GM12891 (cell line): ENCODE results near the gene PNPLA2.
A peak's percentile ranks its signal among the peaks of the same experiment; 100 is the strongest.

Experiments used
- DNase-seq: peaks from one replicate; pipeline ENCODE4 v3.0.0; 2011; ENCODE audit warnings: low spot score; ENCODE audit not compliant: insufficient read length
- FAIRE-seq: peaks from 2 replicates; lab custom pipeline; 2011; peaks lifted over from hg19 to GRCh38; lab: Jason Lieb, UNC
- PAX5 ChIP-seq: IDR thresholded peaks from 2 replicates; pipeline ENCODE4 v1.6.1; 2011; ENCODE audit warnings: low read length, moderate library complexity, mild to moderate bottlenecking; ENCODE audit not compliant: insufficient read depth, severe bottlenecking
- POLR2A ChIP-seq: IDR thresholded peaks from 2 replicates; pipeline ENCODE4 v1.6.1; 2011; ENCODE audit warnings: low read depth, low read length, control low read depth
- POLR2AphosphoS5 ChIP-seq: IDR thresholded peaks from 2 replicates; pipeline ENCODE4 v1.6.1; 2011; ENCODE audit warnings: low read depth, low read length, control low read depth
- POU2F2 ChIP-seq: IDR thresholded peaks from 2 replicates; pipeline ENCODE4 v1.6.1; 2011; ENCODE audit warnings: low read depth, mild to moderate bottlenecking, control low read depth, low read length, moderate library complexity
- SPI1 ChIP-seq: IDR thresholded peaks from 2 replicates; pipeline ENCODE4 v1.6.1; 2011; ENCODE audit warnings: low read depth, low read length, control low read depth
- TAF1 ChIP-seq: IDR thresholded peaks from 2 replicates; pipeline ENCODE4 v1.6.1; 2011; ENCODE audit warnings: low read depth, low read length, control low read depth

The PNPLA2 gene

DNA sequence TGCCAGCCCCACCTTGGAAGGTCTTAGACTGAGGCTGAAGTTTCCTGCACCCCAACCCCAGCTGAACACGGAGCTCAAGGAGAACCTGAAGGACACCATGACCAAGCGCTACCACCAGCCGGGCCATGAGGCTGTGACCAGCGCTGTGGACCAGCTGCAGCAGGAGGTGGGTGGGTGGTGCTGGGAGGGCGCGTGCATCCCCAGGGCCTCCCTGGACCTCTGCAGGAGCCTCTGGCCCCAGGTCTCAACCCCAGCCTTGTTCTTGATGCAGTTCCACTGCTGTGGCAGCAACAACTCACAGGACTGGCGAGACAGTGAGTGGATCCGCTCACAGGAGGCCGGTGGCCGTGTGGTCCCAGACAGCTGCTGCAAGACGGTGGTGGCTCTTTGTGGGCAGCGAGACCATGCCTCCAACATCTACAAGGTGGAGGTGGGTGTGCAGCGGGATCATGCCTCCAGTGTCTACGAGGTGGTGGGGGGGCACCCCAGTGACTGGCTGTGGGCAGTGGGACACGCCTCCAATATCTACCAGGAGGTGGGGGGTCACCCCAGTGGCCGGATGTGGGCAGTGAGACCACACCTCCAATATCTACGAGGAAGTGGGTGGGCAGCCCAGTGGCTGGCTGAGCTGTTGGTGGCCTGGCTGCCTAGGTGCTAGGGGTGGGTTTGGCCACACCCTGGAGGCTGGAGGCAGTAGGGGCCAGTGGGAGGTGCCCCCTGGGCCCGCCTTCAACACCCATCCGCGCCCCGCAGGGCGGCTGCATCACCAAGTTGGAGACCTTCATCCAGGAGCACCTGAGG, 18.7 kb downstream of the PNPLA2 start:
- no peak for DNase-seq
- FAIRE-seq, result no peak
- TF ChIP-seq POU2F2, result no peak
- TF ChIP-seq POLR2AphosphoS5, result peak; percentile 24; the same call in 1 of the 2 replicates
- TF ChIP-seq POLR2A, result no peak

DNA sequence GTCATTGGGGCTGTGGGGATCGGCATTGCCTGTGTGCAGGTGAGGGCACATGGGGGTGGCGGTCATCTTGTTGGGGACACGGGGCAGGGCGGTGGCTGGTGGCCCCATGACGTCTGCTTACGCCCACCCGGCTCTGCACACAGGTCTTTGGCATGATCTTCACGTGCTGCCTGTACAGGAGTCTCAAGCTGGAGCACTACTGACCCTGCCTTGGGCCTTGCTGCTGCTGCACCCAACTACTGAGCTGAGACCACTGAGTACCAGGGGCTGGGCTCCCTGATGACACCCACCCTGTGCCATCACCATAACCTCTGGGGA, 19.2 kb downstream of the PNPLA2 start:
- DNase-seq (no peak), FAIRE-seq (no peak)
- TF ChIP-seq POLR2A, result no peak
- TF ChIP-seq POU2F2, result no peak
- no peak for TF ChIP-seq PAX5
- no peak for TF ChIP-seq POLR2AphosphoS5
- TF ChIP-seq SPI1, result no peak
- TF ChIP-seq TAF1, result no peak

DNA sequence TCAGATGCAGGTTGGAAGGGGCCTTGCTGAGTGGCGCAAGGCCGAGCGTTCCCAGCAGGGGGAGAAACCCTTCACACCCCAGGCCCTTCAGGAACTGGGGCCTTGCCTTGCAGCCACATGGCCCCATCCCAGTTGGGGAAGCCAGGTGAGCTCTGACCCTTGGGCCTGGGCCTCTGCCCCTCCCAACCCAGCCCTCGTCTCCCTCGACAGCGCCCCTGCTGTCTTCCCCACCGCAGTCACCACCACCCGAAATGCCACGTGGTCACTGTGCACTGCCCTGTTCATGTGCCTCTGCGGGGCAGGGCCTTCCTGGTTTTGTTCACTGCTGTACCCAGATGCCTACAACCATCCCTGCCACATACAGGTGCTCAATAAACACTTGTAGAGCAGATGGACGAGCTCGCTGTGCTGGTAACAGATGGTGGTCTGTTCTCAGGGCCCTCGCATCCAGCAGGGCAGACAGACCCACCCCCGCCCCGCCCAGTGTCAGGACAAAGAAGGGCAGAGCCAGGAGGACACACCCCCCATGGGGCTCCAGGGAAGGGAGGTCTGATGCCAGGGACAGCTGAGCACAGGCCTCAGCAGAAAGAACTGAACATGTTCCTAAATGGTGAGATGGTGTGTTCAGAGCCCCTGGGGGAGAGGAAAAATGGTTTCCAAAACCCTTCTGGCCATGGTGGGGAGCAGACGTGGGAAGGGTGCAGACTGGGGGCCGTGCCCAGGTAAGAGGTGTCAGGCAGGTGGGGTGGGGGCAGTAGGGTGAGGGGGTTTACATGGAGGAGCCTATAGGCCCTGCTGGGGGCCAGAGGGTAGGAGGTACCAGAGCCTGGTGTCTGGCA, 19.9 kb downstream of the PNPLA2 start:
- FAIRE-seq, result no peak
- no peak for DNase-seq
- TF ChIP-seq SPI1 (no peak), TAF1 (no peak), PAX5 (no peak), POLR2AphosphoS5 (no peak; the same call in 1 of the 2 replicates), POU2F2 (no peak), POLR2A (peak; percentile 8; the same call in 1 of the 2 replicates)

DNA sequence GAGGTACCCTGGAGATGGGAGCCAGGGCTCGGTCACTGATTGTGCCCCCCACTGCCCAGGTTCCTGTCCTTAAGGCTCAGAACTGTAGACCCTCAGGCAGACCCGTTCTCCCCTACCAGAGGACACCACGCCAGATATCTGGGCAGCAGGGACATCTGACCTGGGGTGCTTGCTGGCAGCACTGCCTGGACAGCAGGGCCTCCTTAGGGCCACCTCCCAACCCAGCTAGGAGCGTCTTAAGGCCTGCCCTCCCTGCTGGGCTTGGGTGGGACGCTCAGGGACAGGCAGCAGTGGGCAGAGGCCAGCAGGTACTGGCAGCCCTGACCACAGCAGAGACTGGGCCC, 20.5 kb downstream of the PNPLA2 start:
- FAIRE-seq (no peak), DNase-seq (no peak)
- peak; percentile 51; the same call in 1 of the 2 replicates for TF ChIP-seq POLR2AphosphoS5
- TF ChIP-seq POU2F2, result no peak

DNA sequence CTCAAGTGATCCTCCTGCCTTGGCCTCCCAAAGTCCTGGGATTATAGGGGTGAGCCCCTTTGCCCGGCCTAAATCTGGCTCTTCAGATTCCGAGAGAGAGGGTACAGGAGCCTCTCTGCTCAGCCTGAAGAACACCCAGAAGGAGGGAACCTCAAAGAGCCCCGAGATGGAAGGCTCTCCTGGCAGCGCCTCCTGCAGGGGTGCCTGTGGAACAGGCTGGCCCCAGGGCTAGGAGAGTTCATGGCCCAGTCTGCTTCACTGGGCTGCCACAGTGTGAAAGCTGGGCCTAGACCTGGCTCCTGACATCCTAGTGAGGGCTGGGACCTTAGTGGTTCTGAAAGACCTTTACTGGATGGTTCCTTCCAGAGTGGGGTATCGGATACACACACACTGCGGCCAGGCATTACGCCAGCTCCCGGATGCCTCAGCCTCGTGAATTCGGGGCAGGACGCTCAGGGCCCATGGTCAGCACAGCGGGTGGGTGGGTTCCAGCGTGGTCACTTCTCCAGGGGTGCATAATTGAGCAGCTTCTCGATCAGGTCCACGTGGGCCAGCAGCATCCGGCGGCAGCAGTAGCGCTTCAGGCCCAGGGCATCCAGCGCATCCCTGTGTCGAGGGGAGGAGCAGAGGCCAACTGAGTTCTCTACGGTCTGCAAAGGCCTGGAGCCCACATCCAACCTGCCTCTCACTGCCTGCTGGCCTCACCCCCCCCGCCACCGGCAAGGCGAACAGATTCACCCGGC, 21.3 kb downstream of the PNPLA2 start:
- no peak for FAIRE-seq
- TF ChIP-seq SPI1 (no peak), TAF1 (no peak), PAX5 (no peak), POLR2AphosphoS5 (no peak), POU2F2 (no peak), POLR2A (no peak)
- DNase-seq, result no peak

DNA sequence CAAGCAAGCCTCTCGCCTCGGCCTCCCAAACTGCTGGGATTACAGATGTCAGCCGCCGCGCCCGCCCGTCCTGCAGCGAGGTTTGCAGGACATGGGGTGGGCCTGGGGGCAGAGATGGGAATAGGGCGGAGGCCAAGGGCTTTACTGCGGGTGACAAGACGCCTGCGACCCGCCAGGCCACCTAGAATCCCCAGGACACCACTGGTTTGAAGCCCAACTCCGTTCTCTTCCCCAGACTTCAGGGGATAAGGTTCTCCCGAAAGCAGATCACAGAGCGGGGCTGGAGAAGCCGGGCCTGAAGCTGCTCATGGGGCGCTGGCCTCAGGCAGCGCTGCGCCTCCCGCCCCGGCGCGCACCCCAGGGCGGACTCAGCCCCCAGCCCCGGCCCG, 23.3 kb downstream of the PNPLA2 start:
- TF ChIP-seq TAF1 (no peak), POLR2A (no peak), PAX5 (no peak), SPI1 (no peak), POLR2AphosphoS5 (no peak)
- DNase-seq, result no peak
- no peak for FAIRE-seq

DNA sequence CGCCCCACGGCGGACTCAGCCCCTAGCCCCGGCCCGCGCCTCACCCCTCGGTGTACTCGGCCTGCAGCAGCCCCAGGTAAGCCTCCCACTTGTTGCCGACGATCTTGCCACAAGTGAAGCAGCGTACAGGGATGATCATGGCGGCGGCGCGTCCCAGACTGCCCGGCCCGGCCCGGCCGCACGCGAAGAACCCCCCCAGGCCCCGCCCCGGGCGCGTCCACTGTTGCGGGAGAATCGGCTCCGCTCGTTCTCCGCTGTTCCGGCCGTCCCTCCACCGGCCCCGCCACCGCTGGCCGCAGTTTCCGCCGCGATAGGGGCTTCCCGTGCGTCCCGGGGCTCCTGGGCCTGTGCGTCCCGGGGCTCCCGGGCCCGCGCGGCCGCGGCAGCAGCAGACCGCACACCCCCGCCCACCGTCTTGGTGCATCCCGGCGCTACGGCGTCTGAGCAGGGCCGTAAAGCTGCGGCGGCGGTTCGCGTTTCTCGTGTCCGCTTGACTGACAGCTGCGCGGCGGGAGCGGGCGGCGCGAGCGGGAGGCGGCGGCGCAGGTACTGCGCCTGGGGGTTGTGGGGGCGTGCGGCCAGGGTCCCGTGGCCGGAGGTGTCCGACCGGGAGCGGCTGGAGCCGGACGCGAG, 23.8 kb downstream of the PNPLA2 start, which contains the start of the genes POLR2L and TSPAN4:
TSS of gene POLR2L (minus strand) at position 160 of the 633 bp plus-strand sequence. CDS start at position 139, 21 bp downstream.
TSS of gene TSPAN4 (plus strand) at position 483 of the 633 bp plus-strand sequence. CDS start 7,453 bp downstream, outside the sequence.
- peak; percentile 93 for TF ChIP-seq TAF1
- TF ChIP-seq SPI1, result no peak
- TF ChIP-seq POLR2AphosphoS5, result peak; percentile 98
- TF ChIP-seq POLR2A, result peak; percentile 99
- TF ChIP-seq POU2F2, result peak; percentile 85
- FAIRE-seq (peak; percentile 99), DNase-seq (peak; percentile 98)

DNA sequence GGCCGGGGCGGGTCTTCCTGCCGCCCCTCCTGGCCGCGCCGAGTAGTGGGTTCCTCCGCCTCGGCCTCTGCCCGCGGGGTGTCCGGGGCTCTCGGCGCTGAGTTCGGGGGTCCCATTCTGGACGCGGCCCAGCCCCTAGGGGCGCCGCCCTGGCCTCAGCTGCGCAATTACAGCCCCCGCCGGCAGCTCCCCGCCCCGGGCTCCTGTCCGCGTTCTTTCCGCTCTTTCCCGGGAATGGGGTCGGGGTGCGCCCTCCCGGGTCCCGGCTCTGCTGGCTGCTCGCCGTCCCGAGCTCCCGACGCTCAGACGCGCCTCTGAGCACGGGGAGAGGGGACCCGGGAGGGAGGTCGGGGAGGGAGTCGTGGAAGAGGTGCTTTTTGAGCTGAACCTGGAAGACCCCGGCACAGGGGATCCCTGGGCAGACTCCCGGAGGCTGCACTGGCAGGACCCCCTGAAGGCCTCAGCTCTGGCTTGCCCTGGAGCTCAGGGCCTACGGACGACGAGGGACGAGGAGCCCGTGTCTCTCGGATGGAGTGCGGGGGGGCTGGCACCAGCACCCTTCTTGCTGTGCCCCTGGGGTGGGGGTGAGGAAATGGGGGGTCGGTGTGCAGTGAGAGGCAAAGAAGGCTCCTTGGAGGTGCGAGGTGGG, 24.5 kb downstream of the PNPLA2 start:
- FAIRE-seq (no peak), DNase-seq (no peak)
- no peak for TF ChIP-seq SPI1
- TF ChIP-seq POLR2A, result no peak
- no peak for TF ChIP-seq PAX5
- no peak for TF ChIP-seq POU2F2
- no peak for TF ChIP-seq TAF1
- TF ChIP-seq POLR2AphosphoS5, result no peak
